Sigmoid colon (tissue), 7 donors: ENCODE data around the gene PTGIS. TPM values are rescaled to one million over a fixed set of nuclear protein-coding genes. Genes with fewer than 3 reads are reported as not detected.

Experiments
- DNase-seq: peaks from one replicate; pipeline ENCODE4 v3.0.0-alpha.2; 2019
- H3K27ac ChIP-seq, 4 donors: fragments of 200-600 bp; sonication (generic); one replicate each; pipeline ENCODE4 v1.5.1; 2016 to 2019; ENCODE audit warnings: mild to moderate bottlenecking in 1 of 4
- H3K27me3 ChIP-seq, 3 donors: fragments of 200-600 bp; sonication (generic); one replicate each; pipeline ENCODE4 v1.5.1; 2019; ENCODE audit warnings: mild to moderate bottlenecking in 1 of 3
- H3K36me3 ChIP-seq, 4 donors: fragments of 200-600 bp; sonication (generic); one replicate each; pipeline ENCODE4 v1.5.1; 2016 to 2019
- H3K4me1 ChIP-seq, 4 donors: fragments of 200-600 bp; sonication (generic); one replicate each; pipeline ENCODE4 v1.5.1; 2017 to 2019
- H3K4me3 ChIP-seq, 4 donors: fragments of 200-600 bp; sonication (generic); one replicate each; pipeline ENCODE4 v1.5.1; 2017 to 2019; ENCODE audit warnings: mild to moderate bottlenecking in 2 of 4, moderate library complexity in 1 of 4
- H3K9me3 ChIP-seq, 4 donors: fragments of 200-600 bp in 3 of 4; sonication (generic) in 3 of 4; one replicate each; pipeline versions ENCODE4 v1.5.1 to v1.6.1; 2013 to 2019
- EP300 ChIP-seq, 4 donors: sonication (generic); formaldehyde crosslinking; IDR thresholded peaks; one replicate each; pipeline ENCODE4 v1.6.1; 2017; ENCODE audit warnings: antibody characterized with exemption in 4 of 4
- POLR2A ChIP-seq, 2 donors: fragments of 450-650 bp; IDR thresholded peaks; one replicate each; pipeline ENCODE4 v1.6.1; 2016; ENCODE audit warnings: antibody characterized with exemption in 2 of 2, mild to moderate bottlenecking in 2 of 2, moderate library complexity in 2 of 2
- POLR2AphosphoS5 ChIP-seq, 4 donors: sonication (generic); formaldehyde crosslinking; IDR thresholded peaks; one replicate each; pipeline ENCODE4 v1.6.1; 2017; ENCODE audit warnings: antibody characterized with exemption in 4 of 4
- WGBS, 2 donors: extraction: QIAGEN DNeasy Blood & Tissue Kit; methylation state at CpG; one replicate each; pipeline ENCODE4 v1.1.7; 2013; 5-methylcytosine and 5-hydroxymethylcytosine counted together
- intact Hi-C: fragments of 100-400 bp; cut with DNase I; formaldehyde crosslinking; loops from one replicate; pipeline ENCODE4 v1.15.1; 2023
- polyA plus RNA-seq, 3 donors: library from polyadenylated mRNA; stranded (reverse); fragments of 200-250 nt; gene quantifications; one replicate each; pipeline ENCODE4 v1.2.3, GENCODE V29; 2013
- total RNA-seq, 4 donors: library from RNA; depleted of rRNA; stranded (reverse); fragments of >200 nt; gene quantifications; one replicate each; pipeline ENCODE4 v1.1.0, GENCODE V29; 2016
- TF ChIP-seq, protein P1 (sequence below), 4 experiments: fragments of 450-650 bp in 3 of 4; fragments of 200-600 bp in 1 of 4; IDR thresholded peaks; one replicate each; pipeline ENCODE4 v1.5.1; 2016 to 2019; ENCODE audit warnings: antibody characterized with exemption in 4 of 4, mild to moderate bottlenecking in 3 of 4, moderate library complexity in 2 of 4
- donor health status: healthy with polysubstance abuse.
- donor health status: Bipolar disorder and iron deficiency.
- donor health status: healthy.

PTGIS gene
- total and polyA plus RNA-seq, 7 donors, result 0.46 to 241 (median 55.3) TPM

DNA sequence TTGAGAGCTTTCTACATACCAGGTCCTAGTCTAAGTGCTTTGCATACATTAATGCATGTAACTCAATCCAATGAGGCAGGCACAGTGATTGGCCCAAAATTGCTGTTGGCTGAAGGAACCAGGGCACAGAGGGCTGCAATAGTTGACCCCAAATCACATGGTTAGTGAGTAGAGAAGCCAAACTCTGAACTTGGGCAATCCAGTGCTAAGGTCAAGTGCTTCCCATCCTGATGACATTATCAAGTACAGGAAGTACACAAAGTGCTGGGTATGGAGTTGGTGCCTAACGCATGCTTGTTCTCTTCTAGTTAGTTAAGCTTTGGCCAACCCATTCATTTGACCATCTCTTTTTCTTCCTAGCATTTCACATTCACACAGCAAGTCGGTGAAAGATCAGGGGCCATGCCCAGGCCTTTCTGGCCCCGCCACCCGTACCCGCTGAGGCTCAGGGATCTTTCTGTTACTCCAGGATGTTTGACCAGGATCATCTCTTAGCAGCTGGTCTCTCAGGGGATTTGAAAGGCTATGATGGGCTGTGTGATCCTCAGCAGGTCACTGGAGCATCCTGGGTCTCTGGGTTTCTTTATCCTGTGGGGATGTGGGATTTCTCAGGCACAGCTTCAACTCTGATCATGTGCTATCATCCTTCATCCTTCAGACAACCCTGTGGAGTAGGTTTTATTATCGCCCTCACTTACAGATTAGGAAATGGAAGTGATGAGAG, 92.5 kb downstream of the PTGIS start:
- H3K27ac ChIP-seq, result peak overlapping the region in 2 of 4 donors; percentile 12 to 45
- TF ChIP-seq POLR2AphosphoS5 (IDR thresholded peaks at IDR 0.05), result no peak
- no peak for TF ChIP-seq POLR2A (IDR thresholded peaks at IDR 0.05)
- H3K27me3 ChIP-seq, result no peaks in the 10 kb centered on the region
- no peak for DNase-seq
- intact Hi-C loops, result no loop called here
- peaks cover 0 to 3% (median 0%) of the 10 kb centered on the region in 4 donors for H3K36me3 ChIP-seq
- H3K4me1 ChIP-seq, result peaks cover 0 to 39% (median 22%) of the 10 kb centered on the region in 4 donors
- 88 to 89% methylated on average over 6 of the region's 6 CpGs for WGBS, 2 donors
- H3K9me3 ChIP-seq, result no peaks in the 10 kb centered on the region
- H3K4me3 ChIP-seq, result no peak overlapping the region

DNA sequence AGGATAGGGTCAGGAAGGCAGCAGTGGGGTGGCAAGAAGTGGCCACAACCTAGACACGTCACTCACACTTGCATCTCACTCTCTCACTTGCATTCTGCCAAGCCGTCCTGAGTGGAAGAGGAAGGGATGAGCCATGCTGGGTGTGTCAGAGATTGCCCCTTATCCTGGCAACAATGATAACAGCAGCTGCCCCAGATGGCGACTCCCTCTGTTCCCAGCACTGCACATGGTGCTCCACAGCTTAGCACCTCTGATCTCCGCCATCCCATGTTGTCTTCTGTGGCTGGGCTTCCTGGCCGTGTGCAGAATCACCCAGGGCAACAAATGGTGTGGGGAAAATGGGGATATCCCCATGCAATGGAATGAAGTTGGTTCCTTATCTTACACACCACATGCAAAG, 96.5 kb downstream of the PTGIS start:
- no peak for DNase-seq
- Histone ChIP-seq H3K4me3 (no peak overlapping the region), H3K36me3 (no peaks in the 10 kb centered on the region), H3K9me3 (no peaks in the 10 kb centered on the region), H3K27ac (no peak overlapping the region), H3K4me1 (peaks cover 0 to 21% (median 9%) of the 10 kb centered on the region in 4 donors), H3K27me3 (no peaks in the 10 kb centered on the region)
- intact Hi-C loops, result no loop called here
- TF ChIP-seq EP300 (IDR thresholded peaks at IDR 0.05) (no peak), POLR2AphosphoS5 (IDR thresholded peaks at IDR 0.05) (no peak), POLR2A (IDR thresholded peaks at IDR 0.05) (no peak)
- TF ChIP-seq, protein P1, sequence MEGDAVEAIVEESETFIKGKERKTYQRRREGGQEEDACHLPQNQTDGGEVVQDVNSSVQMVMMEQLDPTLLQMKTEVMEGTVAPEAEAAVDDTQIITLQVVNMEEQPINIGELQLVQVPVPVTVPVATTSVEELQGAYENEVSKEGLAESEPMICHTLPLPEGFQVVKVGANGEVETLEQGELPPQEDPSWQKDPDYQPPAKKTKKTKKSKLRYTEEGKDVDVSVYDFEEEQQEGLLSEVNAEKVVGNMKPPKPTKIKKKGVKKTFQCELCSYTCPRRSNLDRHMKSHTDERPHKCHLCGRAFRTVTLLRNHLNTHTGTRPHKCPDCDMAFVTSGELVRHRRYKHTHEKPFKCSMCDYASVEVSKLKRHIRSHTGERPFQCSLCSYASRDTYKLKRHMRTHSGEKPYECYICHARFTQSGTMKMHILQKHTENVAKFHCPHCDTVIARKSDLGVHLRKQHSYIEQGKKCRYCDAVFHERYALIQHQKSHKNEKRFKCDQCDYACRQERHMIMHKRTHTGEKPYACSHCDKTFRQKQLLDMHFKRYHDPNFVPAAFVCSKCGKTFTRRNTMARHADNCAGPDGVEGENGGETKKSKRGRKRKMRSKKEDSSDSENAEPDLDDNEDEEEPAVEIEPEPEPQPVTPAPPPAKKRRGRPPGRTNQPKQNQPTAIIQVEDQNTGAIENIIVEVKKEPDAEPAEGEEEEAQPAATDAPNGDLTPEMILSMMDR (IDR thresholded peaks at IDR 0.05), result no peak
- WGBS, 2 donors, result 50 to 71% methylated on average over 5 of the region's 5 CpGs

DNA sequence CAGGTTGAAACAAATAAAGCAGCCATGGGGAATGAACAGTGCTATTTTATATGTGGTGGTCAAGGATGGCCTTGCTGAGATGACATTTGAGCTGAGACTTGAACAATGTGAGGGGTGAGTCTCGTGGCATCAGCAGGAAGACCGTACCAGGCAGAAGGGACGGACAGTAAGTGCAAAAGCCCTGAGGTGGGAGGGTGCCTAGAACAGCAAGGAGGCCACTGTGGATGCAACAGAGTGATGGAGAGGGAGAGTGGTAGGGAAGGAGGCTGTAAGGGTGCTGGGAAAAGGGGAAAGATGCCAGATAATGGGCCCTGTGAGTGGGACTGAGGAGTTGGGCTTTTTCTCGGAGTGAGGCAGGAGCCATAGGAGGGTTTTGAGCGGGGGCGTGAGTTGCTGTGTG, 97.0 kb downstream of the PTGIS start:
- no peak for TF ChIP-seq POLR2A (IDR thresholded peaks at IDR 0.05)
- no peak for TF ChIP-seq EP300 (IDR thresholded peaks at IDR 0.05)
- no peak for TF ChIP-seq POLR2AphosphoS5 (IDR thresholded peaks at IDR 0.05)
- TF ChIP-seq, protein P1 (IDR thresholded peaks at IDR 0.05), result no peak
- no peak for DNase-seq
- Histone ChIP-seq H3K36me3 (no peaks in the 10 kb centered on the region), H3K4me1 (peaks cover 0 to 16% (median 6%) of the 10 kb centered on the region in 4 donors), H3K9me3 (no peaks in the 10 kb centered on the region), H3K4me3 (no peak overlapping the region), H3K27ac (no peak overlapping the region), H3K27me3 (no peaks in the 10 kb centered on the region)
- 73 to 80% methylated on average over 6 of the region's 6 CpGs for WGBS, 2 donors
- intact Hi-C loops, result no loop called here

DNA sequence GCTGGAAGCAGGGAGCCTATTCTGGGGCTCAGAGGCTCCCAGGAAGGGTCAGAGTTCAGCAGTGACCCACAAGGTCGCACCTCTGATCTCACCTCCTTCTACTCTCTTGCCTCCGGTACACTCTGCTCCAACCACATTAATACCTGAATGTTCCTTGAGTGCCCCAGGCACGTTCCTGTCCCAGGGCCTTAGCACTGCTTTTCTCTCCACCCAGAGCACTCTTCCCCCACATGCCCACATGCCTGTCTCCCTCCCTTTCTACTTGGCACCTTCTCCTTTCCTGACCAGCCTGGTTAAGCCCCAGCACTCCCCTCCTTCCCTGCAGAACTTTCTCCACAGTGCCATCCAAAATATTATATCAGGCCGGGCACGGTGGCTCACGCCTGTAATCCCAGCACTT, 98.9 kb downstream of the PTGIS start:
- intact Hi-C loops, result no loop called here
- TF ChIP-seq EP300 (IDR thresholded peaks at IDR 0.05), result no peak
- no peak for TF ChIP-seq POLR2AphosphoS5 (IDR thresholded peaks at IDR 0.05)
- TF ChIP-seq, protein P1 (IDR thresholded peaks at IDR 0.05), result no peak
- no peak for TF ChIP-seq POLR2A (IDR thresholded peaks at IDR 0.05)
- Histone ChIP-seq H3K9me3 (no peaks in the 10 kb centered on the region), H3K27ac (no peak overlapping the region), H3K36me3 (no peaks in the 10 kb centered on the region), H3K4me1 (peaks cover 0 to 5% (median 3%) of the 10 kb centered on the region in 4 donors), H3K4me3 (no peak overlapping the region), H3K27me3 (no peaks in the 10 kb centered on the region)
- no peak for DNase-seq
- 75 to 80% methylated on average over 6 of the region's 6 CpGs for WGBS, 2 donors

DNA sequence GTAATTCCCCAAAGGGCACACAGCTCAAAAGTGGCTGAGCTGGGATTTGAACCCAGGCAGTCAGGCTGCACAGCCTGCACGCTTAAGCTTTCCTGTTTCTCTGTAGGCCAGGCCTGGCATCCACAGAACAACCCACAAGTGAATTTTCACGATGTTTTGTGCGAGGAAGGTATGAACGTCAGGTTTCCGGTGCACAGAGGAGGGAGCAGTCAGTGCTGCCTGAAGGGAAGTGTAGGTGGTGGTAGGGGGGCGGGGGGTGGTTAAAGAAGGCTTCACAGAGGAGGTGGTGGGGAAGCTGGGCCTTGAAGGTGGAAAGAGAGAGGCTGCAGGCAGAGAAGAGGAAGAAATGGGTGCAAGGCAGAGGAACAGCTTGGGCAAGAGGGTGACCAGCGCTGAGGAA, 99.5 kb downstream of the PTGIS start:
- Histone ChIP-seq H3K27ac (no peak overlapping the region), H3K4me3 (no peak overlapping the region), H3K27me3 (no peaks in the 10 kb centered on the region), H3K9me3 (no peaks in the 10 kb centered on the region), H3K36me3 (no peaks in the 10 kb centered on the region), H3K4me1 (peaks cover 0 to 5% (median 3%) of the 10 kb centered on the region in 4 donors)
- 75 to 81% methylated on average over 7 of the region's 7 CpGs for WGBS, 2 donors
- intact Hi-C loops, result no loop called here
- TF ChIP-seq POLR2AphosphoS5 (IDR thresholded peaks at IDR 0.05) (no peak), EP300 (IDR thresholded peaks at IDR 0.05) (no peak), POLR2A (IDR thresholded peaks at IDR 0.05) (no peak)
- TF ChIP-seq, protein P1 (IDR thresholded peaks at IDR 0.05), result no peak
- no peak for DNase-seq
